Heart right ventricle (tissue), 16 donors: ENCODE measurements around the gene NT5DC3. TPM values are rescaled to one million over a fixed set of nuclear protein-coding genes. Genes with fewer than 3 reads are reported as not detected.

Source experiments
- ATAC-seq, 8 donors: fragments of 200-7000 bp; cut with Tn5 transposase; one replicate each; pipeline ENCODE4 v1.9.1; 2020; ENCODE audit warnings: mild to moderate bottlenecking in 8 of 8, moderate library complexity in 8 of 8, moderate number of reproducible peaks in 1 of 8
- DNase-seq, 2 donors: peaks; one replicate each; pipeline ENCODE4 v3.0.0-alpha.2; 2020
- H3K27ac ChIP-seq, 10 donors: fragments of 200-600 bp; sonication (generic) in 2 of 10; one replicate each; pipeline versions ENCODE4 v1.5.0 to v1.8.0; 2020 to 2022; ENCODE audit warnings: mild to moderate bottlenecking in 3 of 10
- H3K27me3 ChIP-seq, 7 donors: fragments of 200-600 bp; one replicate each; pipeline ENCODE4 v1.8.0; 2021 to 2022; ENCODE audit warnings: mild to moderate bottlenecking in 2 of 7
- H3K36me3 ChIP-seq, 9 donors: fragments of 200-600 bp; sonication (generic) in 1 of 9; one replicate each; pipeline versions ENCODE4 v1.5.0 to v1.8.0; 2020 to 2022; ENCODE audit warnings: mild to moderate bottlenecking in 2 of 9
- H3K4me1 ChIP-seq, 9 donors: fragments of 200-600 bp; sonication (generic) in 1 of 9; one replicate each; pipeline versions ENCODE4 v1.5.0 to v1.8.0; 2020 to 2022; ENCODE audit warnings: mild to moderate bottlenecking in 4 of 9
- H3K4me3 ChIP-seq, 10 donors: fragments of 200-600 bp; sonication (generic) in 2 of 10; one replicate each; pipeline versions ENCODE4 v1.5.0 to v1.8.0; 2020 to 2022; ENCODE audit warnings: mild to moderate bottlenecking in 7 of 10, moderate library complexity in 2 of 10
- H3K9me3 ChIP-seq, 11 donors: fragments of 200-600 bp in 10 of 11; sonication (generic) in 2 of 11; one replicate each; pipeline versions ENCODE4 v1.5.0 to v1.8.0; 2013 to 2022; ENCODE audit warnings: mild to moderate bottlenecking in 2 of 11, control low read depth in 1 of 11, moderate library complexity in 1 of 11
- WGBS, 2 donors: extraction: QIAGEN DNeasy Blood & Tissue Kit; methylation state at CpG; one replicate each; pipeline ENCODE4 v1.1.7; 2013; ENCODE audit warnings: inconsistent platforms in 1 of 2; 5-methylcytosine and 5-hydroxymethylcytosine counted together
- intact Hi-C, 10 donors: fragments of 100-400 bp; cut with DNase I; formaldehyde crosslinking; loops; one replicate each; pipeline versions ENCODE4 v1.11.1 to v1.14.2; 2022
- polyA plus RNA-seq, 2 donors: library from polyadenylated mRNA; stranded (reverse); fragments of 200-250 nt; gene quantifications; one replicate each; pipeline ENCODE4 v1.2.3, GENCODE V29; 2013
- total RNA-seq, 10 donors: library from RNA; stranded (reverse); fragmentation: NEBNext Ultra II Directional in 3 of 10; extraction: Animal tissue kit (Norgen Biotek cat#: 25700) in 3 of 10; gene quantifications; one replicate each; pipeline versions ENCODE4 v1.2.1 to v1.2.4, GENCODE V29; 2021 to 2023
- TF ChIP-seq, protein P1 (sequence below), 9 donors: fragments of 200-600 bp; sonication (generic) in 2 of 9; IDR thresholded peaks; one replicate each; pipeline versions ENCODE4 v1.5.0 to v1.8.0; 2021 to 2022; ENCODE audit warnings: antibody characterized with exemption in 9 of 9, mild to moderate bottlenecking in 5 of 9, moderate library complexity in 1 of 9
- donor health status: Arrhythmogenic right ventricular cardiomyopathy.
- donor health status: ischemic (EF 13 %, LVEDD 7.1; RV severe dilation, severe dysfunction).
- donor health status: healthy with polysubstance abuse.
- donor health status: DM: no; HTN: yes; CAD: no.
- donor health status: DM: no; HTN: no; CAD: no.
- donor health status: ischemic (EF 25% LVEDD 6.9; RV normal size, moderate dysfunction).
- donor health status: ischemic (EF 25% LVEDD 5.7; RV mildly dilated, moderate dysfunction).
- donor health status: healthy.
- donor health status: DM: yes; HTN: yes; CAD: no.
- donor health status: Ischemic cardiomyopathy.
- donor health status: ischemic (EF 35%, LVEDD 5.7; RV mildly dilated, moderate dysfunction).
- donor health status: nonischemic (EF 11% LVEDD 7.7; RV severe dilation, severe dysfunction).
- donor health status: DM: yes; HTN: yes; CAD: no.
- donor health status: PGD.
- donor health status: ischemic (EF 29% LVEDD 5.4; RV normal size, mild dysfunction).
- donor health status: nonischemic (EF 23%, LVEDD 6.1; RV moderate dilation, normal function).

Gene NT5DC3
- total and polyA plus RNA-seq, 12 donors, result 1.0 to 4.9 (median 3.4) TPM

DNA sequence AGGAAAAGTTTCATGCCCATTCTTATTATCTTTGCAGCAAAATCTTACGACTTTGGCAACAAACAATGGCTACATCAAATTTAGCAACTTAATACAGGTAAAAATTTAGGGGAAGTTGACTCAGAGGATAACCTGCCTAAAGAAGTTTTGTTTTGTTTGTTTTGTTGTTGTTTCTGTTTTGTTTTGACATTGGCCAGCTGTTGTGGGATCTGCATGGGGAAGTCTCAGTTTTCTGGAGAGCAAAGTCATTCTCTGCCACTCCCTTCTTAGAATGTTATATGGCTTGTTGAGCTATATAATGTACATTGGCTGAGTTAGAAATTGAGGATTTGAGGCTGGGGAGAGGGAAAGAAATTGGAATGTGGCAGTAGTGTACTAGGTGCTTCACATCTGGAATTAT, 109.5 kb downstream of the NT5DC3 start:
- Histone ChIP-seq H3K27ac (no peak overlapping the region), H3K27me3 (no peaks in the 10 kb centered on the region), H3K9me3 (peaks cover 0 to 9% (median 3%) of the 10 kb centered on the region in 11 donors), H3K36me3 (no peaks in the 10 kb centered on the region), H3K4me3 (no peak overlapping the region), H3K4me1 (no peaks in the 10 kb centered on the region)
- intact Hi-C loops, result no loop called here
- 90% methylated on average over 1 of the region's 1 CpG for WGBS, 2 donors
- TF ChIP-seq, protein P1, sequence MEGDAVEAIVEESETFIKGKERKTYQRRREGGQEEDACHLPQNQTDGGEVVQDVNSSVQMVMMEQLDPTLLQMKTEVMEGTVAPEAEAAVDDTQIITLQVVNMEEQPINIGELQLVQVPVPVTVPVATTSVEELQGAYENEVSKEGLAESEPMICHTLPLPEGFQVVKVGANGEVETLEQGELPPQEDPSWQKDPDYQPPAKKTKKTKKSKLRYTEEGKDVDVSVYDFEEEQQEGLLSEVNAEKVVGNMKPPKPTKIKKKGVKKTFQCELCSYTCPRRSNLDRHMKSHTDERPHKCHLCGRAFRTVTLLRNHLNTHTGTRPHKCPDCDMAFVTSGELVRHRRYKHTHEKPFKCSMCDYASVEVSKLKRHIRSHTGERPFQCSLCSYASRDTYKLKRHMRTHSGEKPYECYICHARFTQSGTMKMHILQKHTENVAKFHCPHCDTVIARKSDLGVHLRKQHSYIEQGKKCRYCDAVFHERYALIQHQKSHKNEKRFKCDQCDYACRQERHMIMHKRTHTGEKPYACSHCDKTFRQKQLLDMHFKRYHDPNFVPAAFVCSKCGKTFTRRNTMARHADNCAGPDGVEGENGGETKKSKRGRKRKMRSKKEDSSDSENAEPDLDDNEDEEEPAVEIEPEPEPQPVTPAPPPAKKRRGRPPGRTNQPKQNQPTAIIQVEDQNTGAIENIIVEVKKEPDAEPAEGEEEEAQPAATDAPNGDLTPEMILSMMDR (IDR thresholded peaks at IDR 0.05), result no peak
- DNase-seq (no peak), ATAC-seq (no peak)

DNA sequence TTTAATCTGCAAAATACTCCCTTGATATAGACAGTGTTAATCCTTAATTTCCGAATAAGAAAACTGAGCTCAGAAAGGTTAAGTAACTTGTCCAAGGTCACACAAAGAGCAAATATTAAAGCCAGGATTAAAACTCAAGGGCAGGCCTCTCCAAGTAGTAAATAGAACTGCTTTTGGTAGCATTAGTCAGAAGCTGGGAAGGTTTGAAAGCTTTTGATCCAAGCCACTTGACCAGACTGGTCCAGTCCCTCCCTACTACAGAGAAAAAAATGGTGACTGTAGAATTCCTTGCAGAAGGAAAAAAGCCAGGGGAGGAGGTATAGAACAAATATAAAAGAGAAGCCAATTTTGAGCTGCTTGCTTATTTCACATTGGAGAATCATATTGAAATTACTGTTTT, 111.5 kb downstream of the NT5DC3 start:
- 81 to 96% methylated on average over 1 of the region's 1 CpG for WGBS, 2 donors
- TF ChIP-seq, protein P1 (IDR thresholded peaks at IDR 0.05), result no peak
- intact Hi-C loops, result no loop called here
- no peak for DNase-seq
- ATAC-seq, result no peak
- Histone ChIP-seq H3K4me3 (no peak overlapping the region), H3K9me3 (peaks cover 0 to 9% (median 3%) of the 10 kb centered on the region in 11 donors), H3K27me3 (no peaks in the 10 kb centered on the region), H3K36me3 (no peaks in the 10 kb centered on the region), H3K4me1 (no peaks in the 10 kb centered on the region), H3K27ac (no peak overlapping the region)

DNA sequence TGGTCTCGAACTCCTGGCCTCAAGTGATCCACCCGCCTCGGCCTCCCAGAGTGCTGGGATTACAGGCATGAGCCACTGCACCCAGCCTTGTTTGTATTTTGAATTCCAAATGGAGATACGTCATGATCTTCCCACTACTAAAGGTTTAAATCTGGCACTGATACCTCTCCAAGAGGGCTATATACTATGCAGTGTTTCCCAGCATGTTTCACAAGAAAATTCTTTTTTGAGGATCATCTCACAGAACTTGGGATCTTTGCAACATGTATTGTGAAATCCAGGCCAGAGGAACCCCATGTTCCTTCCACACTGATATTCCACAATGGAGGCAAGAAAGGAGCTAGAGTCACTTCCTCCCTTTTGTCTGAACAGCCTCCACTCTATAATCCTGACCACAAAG, 112.7 kb downstream of the NT5DC3 start:
- Histone ChIP-seq H3K4me3 (no peak overlapping the region), H3K36me3 (no peaks in the 10 kb centered on the region), H3K4me1 (no peaks in the 10 kb centered on the region), H3K9me3 (peaks cover 0 to 9% (median 3%) of the 10 kb centered on the region in 11 donors), H3K27ac (no peak overlapping the region), H3K27me3 (no peaks in the 10 kb centered on the region)
- ATAC-seq, result no peak
- intact Hi-C loops, result no loop called here
- no peak for DNase-seq
- 80 to 85% methylated on average over 4 of the region's 4 CpGs for WGBS, 2 donors
- TF ChIP-seq, protein P1 (IDR thresholded peaks at IDR 0.05), result no peak

DNA sequence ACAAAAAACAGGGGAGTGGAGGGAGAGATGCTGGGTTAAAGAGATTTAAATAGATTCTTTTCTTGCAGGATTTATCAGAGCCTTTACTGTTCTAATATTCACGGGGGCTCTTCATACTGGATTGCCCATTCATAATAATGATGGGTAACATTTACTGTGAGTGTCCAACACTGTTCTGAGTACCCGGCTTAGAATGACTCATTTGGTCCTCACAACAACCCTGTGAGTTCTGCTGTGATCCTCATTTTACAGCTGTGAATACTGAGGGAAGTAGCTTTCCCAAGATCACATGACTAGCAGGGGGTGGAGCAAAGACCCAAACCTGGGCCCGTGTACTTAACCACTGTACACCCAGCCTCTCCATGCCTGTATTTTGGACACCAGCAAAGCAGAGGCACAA, 113.4 kb downstream of the NT5DC3 start:
- ATAC-seq, result no peak
- no peaks in the 10 kb centered on the region for H3K4me1 ChIP-seq

More for the DNA sequence above, 113.4 kb downstream of the NT5DC3 start:
- intact Hi-C loops, result no loop called here
- TF ChIP-seq, protein P1 (IDR thresholded peaks at IDR 0.05), result no peak
- H3K9me3 ChIP-seq, result peaks cover 0 to 9% (median 3%) of the 10 kb centered on the region in 11 donors
- 74 to 83% methylated on average over 3 of the region's 3 CpGs for WGBS, 2 donors
- no peak overlapping the region for H3K4me3 ChIP-seq
- no peak for DNase-seq
- no peak overlapping the region for H3K27ac ChIP-seq
- no peaks in the 10 kb centered on the region for H3K27me3 ChIP-seq
- no peaks in the 10 kb centered on the region for H3K36me3 ChIP-seq
